DMS 273 treated with DMSO at 0.1 percent for 48 hours (cell line): Measurements from ENCODE around the gene E2F4.

Experiments used
- DNase-seq: peaks from one replicate; lab custom pipeline; 2025; lab: John Stamatoyannopoulos, UW

Gene E2F4

GRCh38 chr16:67208154-67208896 is 16.4 kb downstream of the E2F4 start:
- no peak for DNase-seq

GRCh38 chr16:67209565-67209964 is 17.6 kb downstream of the E2F4 start:
- no peak for DNase-seq

- no peak for DNase-seq
Observed at GRCh38 chr16:67210069-67210937, 18.3 kb downstream of the E2F4 start.

DNA sequence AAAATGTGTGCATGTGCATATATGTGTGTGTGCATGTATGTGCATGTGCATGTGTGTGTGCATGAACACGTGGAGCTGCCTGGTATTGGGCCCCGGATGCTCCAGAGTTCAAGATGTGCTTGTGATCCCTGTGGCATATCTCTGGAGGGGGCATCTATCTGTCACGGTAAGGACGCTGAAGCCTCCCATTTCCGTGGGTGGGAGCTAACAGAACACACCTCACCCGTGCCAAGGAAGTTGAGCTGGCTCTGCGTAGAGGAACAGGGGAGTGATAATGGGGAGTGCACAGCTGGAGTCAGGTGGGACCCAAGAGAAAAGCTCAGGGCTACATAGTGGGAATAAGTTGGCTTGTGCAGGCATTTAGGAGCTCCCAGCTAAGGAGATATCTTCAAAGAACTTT is 19.7 kb downstream of the E2F4 start:
- DNase-seq = no peak

GRCh38 chr16:67212766-67213165 is 20.8 kb downstream of the E2F4 start:
- DNase-seq = no peak

- DNase-seq = no peak
Observed at GRCh38 chr16:67213197-67214019, 21.5 kb downstream of the E2F4 start.

GRCh38 chr16:67215706-67216105 is 23.8 kb downstream of the E2F4 start:
- DNase-seq = no peak

DNA sequence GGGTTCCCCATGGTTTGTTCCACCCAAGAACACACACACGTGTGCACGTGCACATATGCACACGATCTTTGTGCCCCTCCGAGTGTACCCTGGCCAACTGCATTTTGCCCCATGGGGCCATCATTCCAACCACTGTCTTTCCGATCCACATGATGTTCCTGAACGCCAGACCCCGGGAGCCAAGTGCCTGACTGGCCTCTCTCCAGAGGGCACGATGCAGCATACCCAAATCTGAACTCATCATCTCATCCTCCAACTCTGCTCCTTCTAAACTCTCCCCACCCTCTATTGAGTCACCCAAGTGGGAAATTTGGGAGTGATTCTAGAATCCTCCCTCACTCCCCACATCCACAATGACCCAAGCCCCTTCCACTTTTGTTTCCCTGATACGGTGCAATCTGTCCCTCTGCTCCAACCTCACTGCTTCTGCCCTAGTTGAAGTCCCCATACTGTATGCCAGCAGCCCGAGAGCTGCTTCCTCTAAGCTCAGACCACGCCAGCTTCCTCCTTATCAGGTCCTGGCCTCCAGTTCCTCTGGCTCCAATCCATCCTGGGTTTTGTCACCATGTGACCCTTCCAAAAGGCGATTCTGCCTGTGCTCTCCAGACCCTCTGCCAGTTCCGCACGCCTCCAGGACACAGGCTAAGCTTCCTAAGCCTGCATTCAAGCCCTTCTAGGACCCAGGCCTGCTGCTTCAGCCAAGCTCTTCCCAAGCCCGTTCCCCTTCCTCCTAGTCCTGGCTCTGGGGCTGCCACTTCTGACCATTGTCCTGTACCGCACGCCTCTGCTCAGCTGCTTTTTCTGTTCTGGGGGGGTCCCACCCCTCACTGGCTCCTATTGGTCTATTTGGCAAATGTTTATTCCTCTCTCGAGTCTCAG is 24.9 kb downstream of the E2F4 start:
- DNase-seq = no peak

DNA sequence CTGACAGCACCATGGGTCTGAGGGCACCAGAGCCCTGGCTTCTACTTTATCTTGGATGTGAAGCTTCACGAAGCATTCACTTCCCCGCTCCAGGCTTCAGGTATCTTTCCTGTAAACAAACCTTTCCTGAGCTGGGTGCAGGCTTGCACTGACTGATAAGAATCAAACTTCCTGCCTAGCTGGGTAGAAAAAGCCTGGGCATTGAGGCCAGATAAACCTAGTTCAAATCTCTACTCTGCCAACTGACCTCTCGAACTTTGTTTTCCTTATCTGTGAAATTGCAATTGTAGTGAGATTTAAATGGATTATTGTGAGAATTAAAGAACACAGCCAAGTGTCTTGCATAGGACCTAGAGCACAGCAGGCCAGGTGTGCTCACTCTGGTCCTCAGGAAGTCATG is 32.0 kb downstream of the E2F4 start:
- DNase-seq = no peak

- DNase-seq = no peak
Observed at GRCh38 chr16:67226295-67226803, 34.4 kb downstream of the E2F4 start.

GRCh38 chr16:67226804-67227566 is 35.0 kb downstream of the E2F4 start, which contains the start of gene TMEM208:
TMEM208 (plus strand) TSS chr16:67227130; CDS start chr16:67227219, 89 bp downstream.
- DNase-seq = peak; percentile 96

DNA sequence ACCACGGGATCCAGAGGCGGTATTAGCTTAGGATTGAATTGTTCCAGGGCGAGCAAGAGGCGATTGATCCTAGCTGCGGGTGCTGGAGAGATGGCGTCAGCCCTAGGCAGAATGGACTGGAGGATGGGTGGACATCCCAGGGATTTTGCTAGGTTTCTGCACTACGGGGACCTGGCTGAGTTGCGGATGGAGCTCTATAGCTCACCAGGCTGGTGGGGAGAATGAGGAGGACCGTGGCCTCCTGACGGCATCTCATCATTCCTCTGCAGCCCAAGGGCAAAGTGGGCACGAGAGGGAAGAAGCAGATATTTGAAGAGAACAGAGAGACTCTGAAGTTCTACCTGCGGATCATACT is 35.6 kb downstream of the E2F4 start:
- DNase-seq = no peak

DNA sequence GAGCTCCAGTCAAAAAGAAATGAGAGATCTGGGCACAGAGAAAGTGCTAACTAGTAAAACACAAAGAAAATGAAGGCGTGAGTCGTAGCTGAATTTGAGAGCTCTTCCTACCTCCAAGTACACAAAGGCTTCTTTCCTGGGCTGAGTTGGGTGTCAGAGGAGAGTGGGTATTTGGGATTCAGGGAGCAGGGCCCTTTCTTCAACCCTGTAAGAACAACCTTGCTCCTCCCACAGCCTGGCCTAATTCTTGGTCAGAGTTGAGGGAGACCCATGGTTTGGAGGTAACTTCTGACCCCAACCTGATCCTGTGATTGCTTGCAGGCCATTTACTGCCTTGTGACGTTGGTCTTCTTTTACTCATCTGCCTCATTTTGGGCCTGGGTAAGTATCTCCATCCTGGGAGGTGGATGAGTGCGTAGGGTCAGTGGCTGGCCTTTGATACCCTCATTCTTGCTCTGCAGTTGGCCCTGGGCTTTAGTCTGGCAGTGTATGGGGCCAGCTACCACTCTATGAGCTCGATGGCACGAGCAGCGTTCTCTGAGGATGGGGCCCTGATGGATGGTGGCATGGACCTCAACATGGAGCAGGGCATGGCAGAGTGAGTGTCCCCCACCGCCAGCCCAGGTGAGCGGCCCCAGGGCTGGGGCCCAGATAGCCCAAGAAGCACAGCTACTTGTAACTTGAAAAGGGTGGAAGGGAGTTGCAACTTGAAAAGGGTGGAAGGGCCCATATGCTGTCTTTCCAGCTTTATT is 36.3 kb downstream of the E2F4 start:
- DNase-seq = no peak

DNA sequence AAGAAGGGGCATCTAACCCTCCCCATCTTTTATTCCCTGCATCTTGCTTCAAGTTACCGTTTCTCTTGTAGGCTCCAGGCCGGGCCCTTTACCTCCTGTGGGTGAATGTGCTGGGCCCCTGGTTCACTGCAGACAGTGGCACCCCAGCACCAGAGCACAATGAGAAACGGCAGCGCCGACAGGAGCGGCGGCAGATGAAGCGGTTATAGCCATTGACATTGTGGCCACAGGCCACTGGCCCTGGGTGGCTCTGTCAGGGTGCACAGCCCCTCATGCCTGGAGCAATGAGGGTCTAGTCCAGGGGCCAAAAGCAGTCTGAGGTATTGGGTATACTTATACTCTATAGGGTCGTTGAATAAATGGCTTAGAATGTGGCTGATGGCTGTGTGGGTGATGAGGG is 37.0 kb downstream of the E2F4 start:
- DNase-seq = no peak

DNA sequence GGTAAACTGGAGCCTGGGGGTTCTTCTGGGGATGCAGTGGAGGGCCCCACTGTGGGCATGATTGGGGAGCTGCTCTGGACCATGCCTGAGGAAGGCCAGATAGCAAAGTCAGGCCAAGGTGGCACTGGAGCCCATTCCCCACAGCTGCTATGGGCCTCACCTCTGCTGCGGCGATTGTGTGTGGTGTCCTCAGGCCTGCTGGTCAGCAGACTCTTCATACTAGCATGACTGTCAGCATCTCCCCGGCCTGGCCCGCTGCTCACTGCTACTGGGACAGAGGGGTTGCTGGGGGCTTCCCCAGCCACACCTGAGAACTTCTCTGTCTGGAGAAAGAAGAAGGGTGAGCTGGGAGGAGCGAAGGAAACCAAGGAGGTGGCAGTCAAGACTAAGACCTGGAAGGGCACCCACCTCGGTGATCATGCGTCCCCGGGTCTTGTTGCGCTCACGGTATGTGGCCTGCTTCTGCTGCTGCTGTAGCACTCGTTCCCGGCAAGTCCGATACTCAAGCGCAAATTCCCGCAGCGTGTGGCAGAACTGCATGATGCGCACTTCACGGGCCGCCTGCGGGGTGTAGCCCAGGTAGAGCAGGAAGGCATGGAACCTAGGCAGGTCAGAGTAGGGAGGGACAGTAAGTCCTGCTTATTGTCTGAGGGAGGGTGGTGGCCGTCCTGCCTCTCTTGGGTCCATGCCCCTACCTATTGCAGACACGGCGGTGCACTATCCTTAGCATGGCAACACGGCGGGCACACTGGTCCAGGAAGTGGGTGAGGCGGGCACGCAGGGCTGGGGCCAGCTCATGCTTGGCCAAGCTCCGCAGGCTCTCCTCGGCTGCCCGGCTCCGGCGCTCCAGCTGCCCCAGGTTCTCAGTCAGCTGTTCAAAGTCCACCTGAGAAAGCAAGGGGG is 38.2 kb downstream of the E2F4 start:
- DNase-seq = no peak

- no peak for DNase-seq
Observed at GRCh38 chr16:67230809-67231660, 39.1 kb downstream of the E2F4 start.

DNA sequence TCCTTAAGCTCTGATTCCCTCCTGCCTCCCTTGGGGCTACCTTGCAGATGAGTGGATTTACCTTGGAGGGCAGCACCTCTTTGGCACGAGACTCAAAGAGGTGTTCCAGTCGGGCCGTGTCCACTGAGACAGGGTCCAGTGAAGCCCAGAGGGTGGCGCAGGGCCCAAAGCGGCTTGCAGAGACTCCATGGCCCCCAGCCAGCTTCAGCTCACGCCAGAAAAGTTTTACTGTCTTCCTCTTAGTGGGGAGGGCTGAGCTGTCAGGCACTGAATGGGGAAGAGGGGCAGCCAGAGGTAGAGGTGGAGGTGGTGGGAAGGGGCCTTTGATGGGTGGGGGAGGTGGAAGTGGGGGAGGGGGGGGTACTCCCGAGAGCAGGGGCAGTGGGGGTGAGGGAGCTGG is 41.6 kb downstream of the E2F4 start:
- no peak for DNase-seq

- no peak for DNase-seq
Observed at GRCh38 chr16:67234180-67234597, 42.2 kb downstream of the E2F4 start.
